NB4 (cell line): ENCODE data around the gene SCLY.

Experiments used
- DNase-seq: peaks from one replicate; pipeline ENCODE4 v3.0.0; 2010; ENCODE audit warnings: low read depth
- H3K4me3 ChIP-seq: one replicate; pipeline ENCODE4 v1.5.1; 2011; ENCODE audit warnings: mild to moderate bottlenecking, low read depth, low read length, moderate library complexity
- MYC ChIP-seq: IDR thresholded peaks from 2 replicates; pipeline ENCODE4 v1.6.1; 2011; ENCODE audit warnings: low read depth, low read length
- POLR2A ChIP-seq: IDR thresholded peaks from 2 replicates; pipeline ENCODE4 v1.6.1; 2011; ENCODE audit warnings: mild to moderate bottlenecking; ENCODE audit not compliant: insufficient read length; ENCODE audit errors: extremely low read depth
- TF ChIP-seq, protein P1 (sequence below): IDR thresholded peaks from one replicate; pipeline ENCODE4 v1.5.1; 2012; ENCODE audit warnings: low read depth, low read length
- TF ChIP-seq, protein P2 (sequence below): IDR thresholded peaks from 2 replicates; pipeline ENCODE4 v1.6.1; 2011; ENCODE audit warnings: low read depth, low read length

Gene SCLY

DNA sequence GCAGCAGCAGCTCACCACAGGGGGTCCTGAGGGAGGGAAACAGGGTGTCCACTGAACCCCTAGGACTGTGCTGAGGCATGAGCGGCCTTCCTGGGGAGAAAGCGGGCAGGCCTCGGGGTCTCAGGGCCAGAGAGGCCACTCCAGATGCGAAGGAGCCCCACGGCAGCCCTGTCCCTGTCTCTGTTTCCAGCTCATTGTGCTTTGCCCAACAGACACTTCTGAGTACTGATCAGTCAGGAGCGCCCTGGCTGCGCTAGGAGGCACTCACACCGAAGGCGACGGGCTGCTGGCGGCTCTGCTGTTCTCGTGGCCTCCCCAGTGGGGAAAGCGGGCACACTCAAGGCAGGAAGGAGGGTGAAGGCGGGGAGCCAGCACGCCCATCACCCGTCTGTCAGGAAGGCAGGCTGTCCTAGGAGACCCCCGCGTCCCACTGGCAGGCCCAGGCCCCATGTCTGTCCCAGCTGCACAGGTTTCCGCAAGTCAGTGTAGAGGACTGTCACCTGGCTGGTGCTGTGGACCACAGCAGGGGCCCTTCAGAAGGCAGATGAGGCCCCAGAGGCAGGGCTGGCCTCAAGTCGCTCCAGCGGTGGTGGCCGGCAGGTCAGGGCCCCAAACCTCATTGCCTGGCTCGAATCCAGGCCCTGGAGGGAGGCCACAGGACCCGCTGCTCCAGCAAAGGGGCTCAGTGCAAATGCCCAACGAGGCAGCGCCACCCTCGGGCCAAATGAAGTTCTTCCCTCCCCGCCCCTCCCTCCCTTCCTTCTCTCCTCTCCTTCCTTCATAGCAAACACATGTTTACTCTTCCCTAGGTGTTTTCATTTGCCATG is 46.1 kb downstream of the SCLY start:
- no peak overlapping the region for H3K4me3 ChIP-seq
- DNase-seq: peak; percentile 50
- TF ChIP-seq, protein P1, sequence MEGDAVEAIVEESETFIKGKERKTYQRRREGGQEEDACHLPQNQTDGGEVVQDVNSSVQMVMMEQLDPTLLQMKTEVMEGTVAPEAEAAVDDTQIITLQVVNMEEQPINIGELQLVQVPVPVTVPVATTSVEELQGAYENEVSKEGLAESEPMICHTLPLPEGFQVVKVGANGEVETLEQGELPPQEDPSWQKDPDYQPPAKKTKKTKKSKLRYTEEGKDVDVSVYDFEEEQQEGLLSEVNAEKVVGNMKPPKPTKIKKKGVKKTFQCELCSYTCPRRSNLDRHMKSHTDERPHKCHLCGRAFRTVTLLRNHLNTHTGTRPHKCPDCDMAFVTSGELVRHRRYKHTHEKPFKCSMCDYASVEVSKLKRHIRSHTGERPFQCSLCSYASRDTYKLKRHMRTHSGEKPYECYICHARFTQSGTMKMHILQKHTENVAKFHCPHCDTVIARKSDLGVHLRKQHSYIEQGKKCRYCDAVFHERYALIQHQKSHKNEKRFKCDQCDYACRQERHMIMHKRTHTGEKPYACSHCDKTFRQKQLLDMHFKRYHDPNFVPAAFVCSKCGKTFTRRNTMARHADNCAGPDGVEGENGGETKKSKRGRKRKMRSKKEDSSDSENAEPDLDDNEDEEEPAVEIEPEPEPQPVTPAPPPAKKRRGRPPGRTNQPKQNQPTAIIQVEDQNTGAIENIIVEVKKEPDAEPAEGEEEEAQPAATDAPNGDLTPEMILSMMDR: peak; percentile 14
- no peak for TF ChIP-seq POLR2A

DNA sequence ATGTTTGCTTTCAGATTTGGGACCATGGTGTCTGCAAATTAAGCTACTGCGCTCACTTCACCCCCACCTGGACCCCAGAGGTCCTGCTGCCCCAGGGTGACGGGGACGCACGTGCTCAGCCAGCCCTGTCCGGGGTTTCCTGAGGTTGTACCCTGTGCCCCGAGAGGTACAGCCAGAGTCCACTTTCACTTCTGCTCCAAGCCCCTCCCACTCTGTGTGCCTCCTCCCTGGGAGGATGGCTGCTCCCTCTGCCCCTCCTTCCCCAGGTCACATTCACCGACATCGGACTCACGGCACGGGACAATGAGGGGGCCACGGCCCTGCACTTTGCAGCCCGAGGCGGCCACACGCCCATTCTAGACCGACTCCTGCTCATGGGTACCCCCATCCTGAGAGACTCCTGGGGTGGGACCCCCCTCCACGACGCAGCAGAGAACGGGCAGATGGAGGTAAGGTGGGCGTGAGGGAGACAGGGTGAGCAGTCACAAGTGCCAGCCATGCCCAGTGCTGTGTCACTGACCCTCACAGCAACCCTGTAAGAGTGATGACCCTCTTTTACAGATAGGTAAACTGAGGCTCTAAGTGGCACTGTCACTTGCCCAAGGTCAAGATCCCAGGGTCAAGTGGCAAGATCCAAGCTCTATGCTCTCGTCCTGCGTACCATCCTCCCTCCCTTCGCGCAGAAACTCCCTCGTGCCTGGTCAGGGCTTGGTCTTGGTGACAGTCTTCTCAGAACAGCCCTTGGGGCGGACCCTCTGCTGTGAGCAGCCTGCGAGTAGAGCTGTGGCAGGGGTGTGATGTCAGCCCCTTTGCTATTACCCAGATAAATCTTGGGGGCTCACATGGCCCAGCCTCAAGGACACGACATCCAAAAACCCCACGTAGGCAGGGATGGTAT is 47.0 kb downstream of the SCLY start:
- DNase-seq: peak; percentile 50
- no peak for TF ChIP-seq MYC
- TF ChIP-seq, protein P1: no peak
- TF ChIP-seq, protein P2, sequence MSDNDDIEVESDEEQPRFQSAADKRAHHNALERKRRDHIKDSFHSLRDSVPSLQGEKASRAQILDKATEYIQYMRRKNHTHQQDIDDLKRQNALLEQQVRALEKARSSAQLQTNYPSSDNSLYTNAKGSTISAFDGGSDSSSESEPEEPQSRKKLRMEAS: no peak
- TF ChIP-seq POLR2A: no peak
- no peak overlapping the region for H3K4me3 ChIP-seq

DNA sequence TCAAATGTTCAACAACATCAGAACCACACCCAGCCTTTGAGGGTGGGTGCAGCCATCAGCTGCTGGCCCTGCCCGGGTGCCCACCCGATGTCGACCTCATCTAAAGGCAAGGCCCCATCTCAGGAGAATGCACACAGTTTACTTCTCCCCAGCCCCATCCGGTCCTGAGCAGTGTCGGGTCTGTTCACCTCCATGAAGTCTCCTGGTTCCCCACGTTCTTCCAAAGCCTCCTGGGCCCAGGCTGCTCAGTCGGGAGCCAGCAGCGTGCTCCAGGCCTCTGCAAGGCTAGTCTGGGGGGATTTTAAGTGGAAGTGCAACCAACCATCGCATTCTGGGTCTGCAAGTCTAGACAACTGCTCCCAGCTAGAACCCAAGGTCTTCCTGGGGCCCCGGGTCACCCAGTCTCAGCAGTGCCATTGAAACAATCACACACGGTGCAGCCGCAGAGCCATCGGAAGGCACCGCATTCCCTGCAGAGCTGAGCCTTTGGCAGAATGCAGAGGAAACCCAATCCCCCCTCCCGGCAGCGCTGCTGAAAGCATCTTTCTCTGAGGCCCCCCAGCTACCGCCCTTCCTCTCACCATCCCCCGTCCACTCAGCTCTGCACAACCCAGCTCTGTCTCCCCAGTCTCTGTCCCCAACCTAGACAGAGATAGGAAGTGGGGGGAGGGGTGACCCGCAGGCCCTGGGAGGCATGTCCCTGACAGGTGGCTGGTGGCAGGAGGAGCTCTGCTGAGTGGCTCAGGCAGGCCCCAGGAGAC is 47.8 kb downstream of the SCLY start:
- TF ChIP-seq, protein P1: no peak
- TF ChIP-seq POLR2A (no peak), MYC (no peak)
- TF ChIP-seq, protein P2: no peak
- peak; percentile 61 for DNase-seq
- H3K4me3 ChIP-seq: no peak overlapping the region

DNA sequence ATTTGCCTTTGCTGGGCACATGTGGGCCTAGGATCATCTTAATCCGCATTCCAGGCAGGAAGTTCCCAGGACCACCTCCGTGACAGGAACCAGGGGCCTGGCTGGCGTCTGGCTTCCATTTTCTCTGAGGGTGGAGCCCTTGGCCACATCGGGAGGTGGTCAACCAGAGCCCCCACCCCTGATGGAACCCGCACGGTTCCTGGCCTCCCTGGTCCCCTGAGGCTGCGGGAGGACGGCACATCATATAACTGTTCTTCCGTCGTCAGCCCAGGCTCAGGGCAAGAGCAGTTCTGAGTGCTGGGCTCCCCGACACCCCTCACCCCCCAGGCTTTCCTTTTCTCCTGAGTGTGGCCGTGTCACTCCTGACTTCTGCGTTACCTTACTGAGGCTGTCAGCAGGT is 52.8 kb downstream of the SCLY start:
- DNase-seq: no peak
- H3K4me3 ChIP-seq: no peak overlapping the region

DNA sequence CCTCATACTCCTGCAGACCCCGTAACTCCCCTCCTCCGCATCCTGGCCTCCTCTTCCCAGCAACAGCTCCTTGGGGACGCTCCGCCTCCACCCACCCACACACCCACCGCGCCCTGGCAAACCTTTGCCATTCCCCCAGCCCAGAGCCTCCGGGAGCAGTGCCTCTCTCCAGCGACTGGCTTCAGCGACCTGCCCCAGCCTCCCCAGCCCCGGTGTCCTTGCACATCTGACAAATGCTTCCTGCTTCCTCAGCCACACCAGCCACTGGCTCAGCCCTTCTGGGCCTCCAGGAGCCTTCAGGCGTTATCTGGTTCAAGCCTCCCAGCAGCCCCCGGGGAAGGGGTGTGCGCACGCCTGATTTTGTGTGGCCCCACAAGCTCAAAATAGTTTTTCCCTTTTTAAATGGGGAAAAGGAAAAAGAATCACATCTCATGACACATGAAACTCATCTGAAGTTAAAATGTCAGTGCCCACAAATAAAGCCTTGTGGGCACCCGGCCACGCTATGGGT is 53.6 kb downstream of the SCLY start:
- DNase-seq: no peak
- no peak overlapping the region for H3K4me3 ChIP-seq
- TF ChIP-seq POLR2A: no peak
- TF ChIP-seq, protein P1: no peak
- TF ChIP-seq, protein P2: no peak
- no peak for TF ChIP-seq MYC

More for the DNA sequence above, 52.8 kb downstream of the SCLY start:
- TF ChIP-seq, protein P1: no peak
- TF ChIP-seq, protein P2: no peak
- TF ChIP-seq POLR2A: no peak
- no peak for TF ChIP-seq MYC
